NCI-H2171 treated with DMSO at 0.1 percent for 48 hours (cell line): ENCODE data around the gene MYL12A.

Experiments used
- DNase-seq: peaks from one replicate; lab custom pipeline; 2025; lab: John Stamatoyannopoulos, UW

MYL12A gene

DNA sequence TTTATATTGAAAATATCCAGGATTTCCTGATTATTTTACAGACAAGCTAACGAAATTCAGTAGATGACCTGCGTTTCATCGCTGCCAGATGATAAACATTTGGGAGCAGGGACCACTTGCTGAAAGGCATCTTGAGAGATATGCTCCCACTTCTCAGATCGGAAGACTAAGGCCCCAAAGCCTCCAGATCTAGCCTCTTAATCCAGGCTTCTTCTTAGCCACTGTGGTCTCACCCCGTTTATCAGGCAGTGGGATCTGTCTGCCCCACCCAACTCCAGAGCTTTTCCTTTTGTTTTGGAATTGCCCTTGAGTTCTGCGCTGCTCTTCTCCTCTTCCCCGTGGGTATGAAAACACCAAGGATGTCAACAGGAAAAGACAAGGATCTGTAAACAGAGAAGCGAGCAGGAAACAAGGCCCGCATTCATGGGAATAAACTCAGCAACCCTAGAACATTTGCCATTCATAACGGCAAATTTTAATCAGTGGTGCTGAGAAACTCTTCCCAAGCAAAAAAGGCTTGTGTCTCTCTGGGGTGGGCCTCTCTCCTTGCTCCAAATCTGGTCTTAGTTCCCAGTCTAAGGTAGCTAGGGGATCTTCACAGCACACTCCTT lies 35.8 kb downstream of the MYL12A start:
- DNase-seq: no peak

DNA sequence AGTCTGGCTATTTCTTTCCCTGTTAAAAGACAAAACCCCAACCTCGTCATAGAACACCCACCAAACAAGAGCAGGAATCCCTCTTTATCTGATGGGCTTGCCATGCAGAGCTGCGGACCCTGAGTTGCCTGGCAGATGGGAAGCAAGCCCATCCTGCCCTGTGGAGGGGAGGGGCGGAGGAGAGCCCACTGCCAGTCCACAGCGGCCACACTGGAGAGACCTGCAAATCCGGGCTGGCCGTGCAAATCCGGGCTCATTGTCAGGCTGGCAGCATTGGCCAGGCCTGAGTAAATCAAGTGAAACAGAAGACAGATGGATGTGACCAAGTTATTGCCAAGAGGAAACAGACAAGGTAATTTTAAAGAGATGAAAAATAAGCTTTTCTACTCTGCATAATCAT lies 36.3 kb downstream of the MYL12A start:
- no peak for DNase-seq

DNA sequence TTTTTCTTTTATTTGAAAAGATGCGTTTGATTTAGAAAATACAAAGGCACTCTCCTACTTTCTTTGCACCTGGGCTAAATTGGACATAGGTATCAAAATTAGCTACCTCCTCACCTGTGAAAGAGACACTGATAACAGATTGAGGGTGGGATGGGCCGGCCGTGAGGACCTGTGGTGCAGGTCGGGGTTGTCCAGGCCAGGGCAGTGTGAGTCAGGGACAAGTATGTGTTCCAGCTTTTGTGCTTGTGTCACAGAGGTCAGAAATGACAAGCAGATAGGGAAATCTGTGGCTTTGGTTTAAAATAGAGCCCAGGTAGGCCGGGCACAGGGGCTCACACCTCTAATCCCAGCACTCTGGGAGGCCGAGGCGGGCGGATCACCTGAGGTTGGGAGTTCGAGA lies 36.9 kb downstream of the MYL12A start:
- no peak for DNase-seq

DNA sequence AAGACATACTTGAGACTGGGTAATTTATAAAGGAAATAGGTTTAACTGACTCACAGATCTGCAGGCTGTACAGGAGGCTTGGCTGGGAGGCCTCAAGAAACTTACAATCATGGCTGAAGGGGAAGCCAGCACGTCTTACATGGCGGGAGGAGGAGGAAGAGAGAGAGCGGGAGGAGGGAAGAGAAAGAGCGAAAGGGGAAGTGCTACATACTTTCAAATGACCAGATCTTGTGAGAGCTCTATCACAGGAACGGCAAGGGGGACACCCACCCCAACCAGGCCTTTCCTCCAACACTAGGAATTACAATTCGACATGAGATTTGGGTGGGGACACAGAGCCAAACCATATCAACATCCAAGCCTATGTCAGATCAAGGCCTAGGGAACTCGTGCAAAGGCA lies 38.6 kb downstream of the MYL12A start:
- no peak for DNase-seq

DNA sequence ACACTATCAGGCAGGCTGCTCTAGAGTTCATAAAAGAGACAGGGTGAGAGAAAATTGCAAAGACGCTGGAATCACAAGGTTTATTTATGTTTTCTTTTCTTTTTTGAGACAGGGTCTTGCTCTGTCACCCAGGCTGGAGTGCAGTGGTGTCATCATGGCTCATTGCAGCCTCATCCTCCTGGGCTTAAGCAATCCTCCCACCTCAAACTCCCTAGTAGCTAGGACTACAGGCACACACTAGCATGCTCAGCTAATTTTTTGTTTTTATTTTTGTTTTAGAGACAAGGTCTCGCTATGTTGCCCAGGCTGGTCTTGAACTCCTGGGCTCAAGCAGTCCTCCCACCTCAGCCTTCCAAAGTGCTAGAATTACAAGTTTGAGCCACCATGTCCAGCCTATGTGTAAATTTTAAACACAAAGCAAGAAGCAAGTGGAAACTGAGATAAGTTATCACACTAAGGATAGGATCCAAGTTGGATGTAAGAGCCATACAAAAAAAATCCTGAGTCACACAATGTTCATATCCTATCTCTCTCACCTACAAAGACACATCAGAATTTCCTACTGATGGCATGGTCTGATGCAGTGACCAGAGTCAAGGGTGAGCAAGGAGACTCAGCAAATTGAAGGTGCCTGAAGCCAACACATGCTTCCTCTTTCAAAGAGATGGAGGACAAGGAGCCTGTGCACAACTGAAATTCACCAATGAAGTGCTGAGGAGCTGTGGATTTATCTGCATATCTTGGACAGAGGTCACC lies 45.8 kb downstream of the MYL12A start:
- no peak for DNase-seq

DNA sequence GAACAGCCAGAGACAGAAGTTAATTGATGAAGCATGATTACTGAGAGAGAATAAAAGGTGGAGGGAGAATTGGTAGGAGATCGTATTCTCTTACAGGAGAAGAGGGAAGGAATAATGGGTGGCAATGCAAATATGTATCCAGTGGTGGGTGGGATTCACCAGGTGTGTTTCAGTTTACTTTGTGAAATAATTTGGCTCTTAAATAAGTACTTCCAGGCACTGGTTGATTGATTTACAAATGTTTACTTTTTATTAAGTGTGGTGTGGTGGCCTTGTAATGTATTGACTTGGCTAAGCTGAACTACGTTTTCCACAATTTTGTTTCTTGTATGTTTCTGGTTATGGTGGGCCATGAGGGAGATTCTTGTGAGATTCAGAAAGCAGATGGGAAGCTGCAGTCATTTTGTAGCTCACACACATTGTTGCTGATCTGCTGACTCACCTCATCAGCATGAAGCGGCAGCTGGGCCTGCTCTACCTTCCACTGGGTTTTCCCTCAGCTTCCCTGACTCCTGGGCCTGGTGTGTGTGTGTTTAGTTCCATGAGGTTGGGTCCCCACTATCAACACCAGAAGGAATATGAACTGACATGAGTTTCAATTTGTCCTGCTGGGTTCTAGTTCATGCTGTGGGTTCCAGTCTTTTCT lies 47.0 kb downstream of the MYL12A start:
- DNase-seq: no peak

DNA sequence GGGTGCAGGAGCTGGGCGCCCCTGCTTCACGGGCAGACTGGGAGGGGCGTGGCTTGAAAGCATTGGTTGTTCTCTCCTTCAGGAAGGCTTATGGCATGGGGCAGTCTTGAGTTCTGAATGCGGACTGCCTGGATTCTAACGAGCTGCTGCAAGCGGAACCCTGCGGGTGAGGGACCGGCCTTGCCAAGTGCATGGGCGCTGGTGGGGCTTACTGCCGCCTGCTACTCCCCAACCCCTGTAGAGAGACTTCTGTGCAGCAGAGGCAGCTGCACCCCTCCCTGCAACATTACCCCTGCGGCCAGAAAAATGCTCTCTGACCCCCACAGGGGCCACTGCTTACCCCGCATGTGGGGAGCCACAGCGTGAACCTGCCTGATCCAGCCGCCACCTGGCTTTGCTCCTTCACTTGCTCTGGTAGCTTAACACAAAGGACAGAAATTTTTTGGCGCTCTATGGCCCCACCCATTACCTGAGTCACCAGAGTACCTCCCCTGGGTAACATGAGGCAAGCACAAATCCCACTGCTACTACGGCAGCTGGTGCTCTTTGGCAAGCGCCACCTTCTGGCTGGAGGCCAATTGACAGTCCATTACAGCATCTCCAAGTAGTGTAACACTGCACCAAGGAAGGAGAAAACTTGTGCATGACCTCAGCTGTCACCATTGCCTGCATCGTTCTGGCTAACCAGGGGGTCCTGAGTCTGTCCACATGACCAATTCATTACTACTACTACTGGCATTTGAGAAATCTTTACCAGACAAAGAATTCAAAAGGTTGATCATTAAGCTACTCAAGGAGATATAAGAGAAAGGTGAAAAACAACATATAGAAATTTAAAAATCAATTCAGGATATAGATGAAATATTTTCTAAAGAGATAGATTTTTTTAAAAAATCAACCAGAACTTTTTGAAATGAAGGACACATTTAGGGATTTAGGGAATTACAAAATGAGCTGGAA lies 49.7 kb downstream of the MYL12A start:
- DNase-seq: peak; percentile 96

DNA sequence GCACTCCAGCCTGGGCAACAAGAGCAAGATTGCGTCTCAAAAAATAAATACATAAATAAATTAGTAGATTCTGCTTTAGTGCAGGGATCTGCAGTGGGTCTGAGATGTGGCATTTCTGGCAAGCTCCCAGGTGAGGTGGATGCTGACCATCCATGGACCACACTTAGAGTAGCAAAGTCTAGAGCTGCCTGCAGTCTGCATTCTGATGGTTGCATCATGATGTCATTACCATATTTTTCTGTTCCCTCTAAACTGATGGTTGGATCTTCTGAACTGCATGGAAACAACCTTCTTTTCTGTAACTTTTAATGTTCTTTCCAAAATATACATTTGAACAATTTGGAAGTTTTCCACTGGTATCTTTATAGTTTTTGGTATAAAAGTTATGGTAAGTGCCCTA lies 57.2 kb downstream of the MYL12A start:
- no peak for DNase-seq

DNA sequence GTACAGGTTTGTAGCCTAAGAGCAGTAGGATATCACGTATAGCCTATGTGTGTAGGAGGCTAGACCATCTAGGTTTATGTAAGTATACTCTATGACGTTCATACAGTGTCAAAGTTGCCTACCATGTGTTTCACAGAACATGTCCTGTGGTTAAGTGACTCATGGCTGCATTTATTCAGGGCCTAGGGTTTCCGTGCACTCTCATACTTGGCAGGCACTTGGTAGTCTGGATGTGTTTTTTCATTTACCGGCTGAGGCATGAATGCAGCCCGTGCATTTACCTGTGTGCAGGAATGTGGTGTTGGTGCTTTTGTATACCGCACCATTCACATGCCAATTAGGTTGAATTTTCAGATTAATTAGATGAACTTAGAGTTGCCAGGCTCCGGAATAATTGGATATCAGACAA lies 57.8 kb downstream of the MYL12A start:
- no peak for DNase-seq
